Loucy (cell line): ENCODE data around the gene MRPL52.

Experiments
- CTCF ChIP-seq: fragments of 200-600 bp; sonication (generic); conservative IDR thresholded peaks from 2 replicates; pipeline ENCODE4 v1.5.1; 2014; ENCODE audit warnings: mild to moderate bottlenecking, antibody characterized with exemption, low read length
- EZH2phosphoT487 ChIP-seq: fragments of 200-600 bp; IDR thresholded peaks from 2 replicates; pipeline ENCODE4 v1.6.1; 2018; ENCODE audit warnings: antibody characterized with exemption, mild to moderate bottlenecking, moderate library complexity, borderline replicate concordance

- TF ChIP-seq EZH2phosphoT487 (no peak), CTCF (peak; percentile 43; the same call in 1 of the 2 replicates)
These were observed 18.1 kb downstream of the MRPL52 start for GRCh38 chr14:22847661-22848341.
